Suppressor macrophage treated with lipopolysaccharide for 1 hour (primary cell): Measurements from ENCODE around the gene TRDN.
"Not testable (repeated sequence)": the region's sequence is repeated elsewhere in the genome, so short reads cannot be mapped to it uniquely, and the experiment has no call there.

Source experiments
- DNase-seq, 3 donors: peaks; one replicate each; pipeline ENCODE4 v3.0.0-alpha.2; 2020 to 2022

TRDN gene

GRCh38 chr6:123489589-123489988, 147.2 kb downstream of the TRDN start:
- no peak for DNase-seq

GRCh38 chr6:123480986-123481385, 155.8 kb downstream of the TRDN start:
- no peak for DNase-seq

- DNase-seq: not testable (repeated sequence)
These were observed 164.6 kb downstream of the TRDN start for GRCh38 chr6:123472025-123472702.

- no peak for DNase-seq
These were observed 169.4 kb downstream of the TRDN start for GRCh38 chr6:123467392-123467791.

GRCh38 chr6:123462152-123462551, 174.6 kb downstream of the TRDN start:
- no peak for DNase-seq

GRCh38 chr6:123458218-123458617, 178.5 kb downstream of the TRDN start:
- DNase-seq: no peak

- DNase-seq: no peak
These were observed 179.9 kb downstream of the TRDN start for GRCh38 chr6:123456836-123457235.

- DNase-seq: no peak
These were observed 182.3 kb downstream of the TRDN start for GRCh38 chr6:123454448-123454847.

GRCh38 chr6:123453071-123453470, 183.7 kb downstream of the TRDN start:
- DNase-seq: not testable (repeated sequence)

- DNase-seq: no peak
These were observed 188.4 kb downstream of the TRDN start for GRCh38 chr6:123448306-123448884.

- no peak for DNase-seq
These were observed 189.3 kb downstream of the TRDN start for GRCh38 chr6:123447315-123447937.

- DNase-seq: no peak
These were observed 197.4 kb downstream of the TRDN start for GRCh38 chr6:123439371-123439770.

- no peak for DNase-seq
These were observed 202.6 kb downstream of the TRDN start for GRCh38 chr6:123434186-123434585.

GRCh38 chr6:123430970-123431369, 205.8 kb downstream of the TRDN start:
- DNase-seq: no peak

GRCh38 chr6:123427008-123427407, 209.7 kb downstream of the TRDN start:
- DNase-seq: no peak

- DNase-seq: no peak
These were observed 213.6 kb downstream of the TRDN start for GRCh38 chr6:123423130-123423529.

GRCh38 chr6:123420512-123420911, 216.2 kb downstream of the TRDN start:
- DNase-seq: no peak

- DNase-seq: no peak
These were observed 218.7 kb downstream of the TRDN start for GRCh38 chr6:123418071-123418470.

GRCh38 chr6:123417535-123417934, 219.2 kb downstream of the TRDN start:
- no peak for DNase-seq

GRCh38 chr6:123415844-123416468, 220.8 kb downstream of the TRDN start:
- peak; percentile 60 to 66 (median 65) for DNase-seq

GRCh38 chr6:123404975-123405374, 231.8 kb downstream of the TRDN start:
- no peak for DNase-seq

GRCh38 chr6:123402052-123402451, 234.7 kb downstream of the TRDN start:
- no peak for DNase-seq

GRCh38 chr6:123398072-123398471, 238.7 kb downstream of the TRDN start:
- no peak for DNase-seq

- DNase-seq: no peak
These were observed 243.4 kb downstream of the TRDN start for GRCh38 chr6:123393331-123393730.
